Transverse colon (tissue), 4 donors: ENCODE results near the gene FCGBP. TPM values are rescaled to one million over a fixed set of nuclear protein-coding genes. Genes with fewer than 3 reads are reported as not detected.
"Not testable (repeated sequence)": the region's sequence is repeated elsewhere in the genome, so short reads cannot be mapped to it uniquely, and the experiment has no call there.

Experiments used
- DNase-seq: peaks from one replicate; pipeline ENCODE4 v3.0.0-alpha.2; 2019
- H3K27ac ChIP-seq, 4 donors: fragments of 200-600 bp; sonication (generic); 2 replicates each; pipeline ENCODE4 v1.5.1; 2016 to 2018; ENCODE audit warnings: inconsistent platforms in 4 of 4
- H3K27me3 ChIP-seq: fragments of 200-600 bp; sonication (generic); 2 replicates; pipeline ENCODE4 v1.5.1; 2017; ENCODE audit warnings: inconsistent platforms
- H3K36me3 ChIP-seq, 4 donors: fragments of 200-600 bp; sonication (generic); 2 replicates each; pipeline ENCODE4 v1.5.1; 2017 to 2019; ENCODE audit warnings: inconsistent platforms in 4 of 4
- H3K4me1 ChIP-seq, 4 donors: fragments of 200-600 bp; sonication (generic); 2 replicates each; pipeline ENCODE4 v1.5.1; 2017 to 2020; ENCODE audit warnings: inconsistent platforms in 4 of 4
- H3K4me3 ChIP-seq, 4 donors: fragments of 200-600 bp; sonication (generic); 1 replicate in 1 of 4; 2 replicates in 3 of 4; pipeline versions ENCODE4 v1.5.1 to v1.6.1; 2017 to 2019; ENCODE audit warnings: inconsistent platforms in 4 of 4
- H3K9me3 ChIP-seq, 2 donors: fragments of 200-600 bp; sonication (generic); 2 replicates each; pipeline ENCODE4 v1.5.1; 2017 to 2019; ENCODE audit warnings: inconsistent platforms in 2 of 2
- EP300 ChIP-seq: sonication (generic); formaldehyde crosslinking; IDR thresholded peaks from one replicate; pipeline ENCODE4 v1.6.1; 2017; ENCODE audit warnings: antibody characterized with exemption, low read depth
- POLR2A ChIP-seq: fragments of 450-650 bp; IDR thresholded peaks from one replicate; pipeline ENCODE4 v1.6.1; 2016; ENCODE audit warnings: antibody characterized with exemption, mild to moderate bottlenecking, moderate library complexity
- POLR2AphosphoS5 ChIP-seq, 3 donors: sonication (generic); formaldehyde crosslinking; IDR thresholded peaks; one replicate each; pipeline ENCODE4 v1.6.1; 2016; ENCODE audit warnings: antibody characterized with exemption in 3 of 3
- WGBS, 2 donors: methylation state at CpG; one replicate each; pipeline ENCODE4 v1.1.5; 2018; ENCODE audit warnings: low coverage in 1 of 2; 5-methylcytosine and 5-hydroxymethylcytosine counted together
- in situ Hi-C, 4 donors: fragments of 200-750 bp; cut with MboI; loops; one replicate each; pipeline versions ENCODE4 v1.15.0 to v1.15.1; 2017; ENCODE audit warnings: low sequenced_read_pairs in 3 of 4, low pct_ligation_motif_present in 1 of 4, low pct_unique_long_range_greater_than_20kb in 1 of 4
- intact Hi-C: fragments of 100-400 bp; cut with DNase I; formaldehyde crosslinking; loops from one replicate; pipeline ENCODE4 v1.15.1; 2023; ENCODE audit warnings: low total_unique reads
- total RNA-seq, 4 donors: library from RNA; depleted of rRNA; stranded (reverse); fragments of >200 nt; gene quantifications; one replicate each; pipeline ENCODE4 v1.1.0, GENCODE V29; 2016
- TF ChIP-seq, protein P1 (sequence below), 5 experiments: fragments of 200-600 bp in 3 of 5; fragments of 450-650 bp in 2 of 5; sonication (generic) in 3 of 5; IDR thresholded peaks; 1 replicate in 2 of 5; 2 replicates in 3 of 5; pipeline ENCODE4 v1.5.1; 2016 to 2017; ENCODE audit warnings: antibody characterized with exemption in 5 of 5, inconsistent platforms in 3 of 5, mild to moderate bottlenecking in 2 of 5, moderate library complexity in 1 of 5

Gene FCGBP
- total RNA-seq, 4 donors from 2014 or later = 1,603 to 6,178 (median 2,329) TPM

DNA sequence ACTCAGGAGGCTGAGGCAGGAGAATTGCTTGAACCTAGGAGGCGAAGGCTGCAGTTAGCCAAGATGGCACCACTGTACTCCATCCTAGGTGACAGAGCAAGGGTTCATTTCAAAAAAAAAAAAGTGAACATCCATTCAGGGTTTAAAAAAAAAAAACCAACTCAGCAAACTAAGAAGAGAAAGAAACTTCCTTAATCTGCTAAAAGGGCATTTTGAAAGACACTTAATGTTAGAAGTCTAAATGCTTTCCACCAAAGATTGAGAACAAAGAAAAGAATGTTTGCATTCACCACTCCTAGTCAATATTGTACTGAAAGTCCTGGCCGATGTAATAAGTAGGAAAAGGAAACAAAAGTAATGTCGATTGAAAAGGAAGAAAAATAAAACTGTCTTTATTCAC is 29.5 kb upstream of the FCGBP start:
- TF ChIP-seq, protein P1, sequence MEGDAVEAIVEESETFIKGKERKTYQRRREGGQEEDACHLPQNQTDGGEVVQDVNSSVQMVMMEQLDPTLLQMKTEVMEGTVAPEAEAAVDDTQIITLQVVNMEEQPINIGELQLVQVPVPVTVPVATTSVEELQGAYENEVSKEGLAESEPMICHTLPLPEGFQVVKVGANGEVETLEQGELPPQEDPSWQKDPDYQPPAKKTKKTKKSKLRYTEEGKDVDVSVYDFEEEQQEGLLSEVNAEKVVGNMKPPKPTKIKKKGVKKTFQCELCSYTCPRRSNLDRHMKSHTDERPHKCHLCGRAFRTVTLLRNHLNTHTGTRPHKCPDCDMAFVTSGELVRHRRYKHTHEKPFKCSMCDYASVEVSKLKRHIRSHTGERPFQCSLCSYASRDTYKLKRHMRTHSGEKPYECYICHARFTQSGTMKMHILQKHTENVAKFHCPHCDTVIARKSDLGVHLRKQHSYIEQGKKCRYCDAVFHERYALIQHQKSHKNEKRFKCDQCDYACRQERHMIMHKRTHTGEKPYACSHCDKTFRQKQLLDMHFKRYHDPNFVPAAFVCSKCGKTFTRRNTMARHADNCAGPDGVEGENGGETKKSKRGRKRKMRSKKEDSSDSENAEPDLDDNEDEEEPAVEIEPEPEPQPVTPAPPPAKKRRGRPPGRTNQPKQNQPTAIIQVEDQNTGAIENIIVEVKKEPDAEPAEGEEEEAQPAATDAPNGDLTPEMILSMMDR (IDR thresholded peaks at IDR 0.05) = no peak
- no peak for TF ChIP-seq POLR2AphosphoS5 (IDR thresholded peaks at IDR 0.05)
- no peak for TF ChIP-seq POLR2A
- TF ChIP-seq EP300 = no peak
- in situ Hi-C loops (no loop called here), intact Hi-C loops (loop anchor here (10.0 kb wide), 1 partner anchor 169 kb away; no protein-coding TSS in a partner anchor)
- H3K36me3 ChIP-seq = no peaks in the 10 kb centered on the region
- no peaks in the 10 kb centered on the region for H3K27me3 ChIP-seq
- DNase-seq = no peak
- no peak overlapping the region for H3K4me3 ChIP-seq
- no peaks in the 10 kb centered on the region for H3K9me3 ChIP-seq
- 31 to 54% methylated on average over 2 to 3 of the region's 3 CpGs for WGBS, 2 donors
- peaks cover 0 to 12% (median 0%) of the 10 kb centered on the region in 4 donors for H3K4me1 ChIP-seq
- H3K27ac ChIP-seq = no peak overlapping the region

DNA sequence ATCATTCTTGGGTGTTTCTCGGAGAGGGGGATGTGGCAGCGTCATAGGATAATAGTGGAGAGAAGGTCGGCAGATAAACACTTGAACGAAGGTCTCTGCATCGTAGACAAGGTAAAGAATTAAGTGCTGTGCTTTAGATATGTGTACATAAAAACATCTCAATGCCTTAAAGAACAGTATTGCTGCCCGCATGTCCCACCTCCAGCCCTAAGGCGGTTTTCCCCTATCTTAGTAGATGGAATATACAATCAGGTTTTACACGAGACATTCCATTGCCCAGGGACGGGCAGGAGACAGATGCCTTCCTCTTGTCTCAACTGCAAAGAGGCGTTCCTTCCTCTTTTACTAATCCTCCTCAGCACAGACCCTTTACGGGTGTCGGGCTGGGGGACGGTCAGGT is 25.0 kb upstream of the FCGBP start:
- intact Hi-C loops, H3K27me3 ChIP-seq, H3K27ac ChIP-seq, DNase-seq, in situ Hi-C loops, H3K36me3 ChIP-seq, H3K4me3 ChIP-seq, H3K9me3 ChIP-seq: not testable (repeated sequence)
- H3K4me1 ChIP-seq = peaks cover 0 to 10% (median 0%) of the 10 kb centered on the region in 4 donors
- 62 to 80% methylated on average over 7 to 13 of the region's 13 CpGs for WGBS, 2 donors

DNA sequence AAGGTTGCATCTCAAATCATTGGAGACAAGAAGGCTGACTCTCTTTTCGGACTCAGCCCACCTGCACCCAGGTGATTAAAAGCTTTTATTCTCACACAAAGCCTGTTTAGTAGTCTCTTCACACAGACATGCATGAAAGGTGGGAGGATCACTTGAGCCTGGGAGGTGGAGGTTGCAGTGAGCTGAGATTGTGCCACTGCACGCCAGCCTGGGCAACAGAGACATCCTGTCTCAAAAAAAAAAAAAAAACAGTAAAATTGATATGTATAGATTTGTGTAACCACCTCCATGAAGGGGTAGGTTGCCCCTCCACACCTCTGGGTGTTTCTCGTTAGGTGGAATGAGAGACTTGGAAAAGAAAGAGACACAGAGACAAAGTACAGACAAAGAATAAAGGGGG is 24.5 kb upstream of the FCGBP start:
- H3K27ac ChIP-seq, in situ Hi-C loops, H3K4me1 ChIP-seq, DNase-seq, H3K9me3 ChIP-seq, H3K27me3 ChIP-seq, intact Hi-C loops, H3K4me3 ChIP-seq, H3K36me3 ChIP-seq: not testable (repeated sequence)
- 83 to 88% methylated on average over 2 to 3 of the region's 3 CpGs for WGBS, 2 donors

DNA sequence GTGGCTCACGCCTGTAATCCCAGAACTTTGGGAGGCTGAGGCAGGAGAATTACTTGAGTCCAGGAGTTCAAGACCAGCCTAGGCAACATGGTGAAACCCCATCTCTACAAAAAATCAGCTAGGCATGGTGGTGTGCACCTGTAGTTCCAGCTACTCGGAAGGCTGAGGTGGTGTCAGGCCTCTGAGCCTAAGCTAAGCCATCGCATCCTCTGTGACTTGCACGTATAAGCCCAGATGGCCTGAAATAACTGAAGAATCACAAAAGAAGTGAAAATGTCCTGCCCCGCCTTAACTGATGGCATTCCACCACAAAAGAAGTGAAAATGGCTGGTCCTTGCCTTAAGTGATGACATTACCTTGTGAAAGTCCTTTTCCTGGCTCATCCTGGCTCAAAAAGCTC is 23.5 kb upstream of the FCGBP start:
- H3K9me3 ChIP-seq, intact Hi-C loops, in situ Hi-C loops: not testable (repeated sequence)

DNA sequence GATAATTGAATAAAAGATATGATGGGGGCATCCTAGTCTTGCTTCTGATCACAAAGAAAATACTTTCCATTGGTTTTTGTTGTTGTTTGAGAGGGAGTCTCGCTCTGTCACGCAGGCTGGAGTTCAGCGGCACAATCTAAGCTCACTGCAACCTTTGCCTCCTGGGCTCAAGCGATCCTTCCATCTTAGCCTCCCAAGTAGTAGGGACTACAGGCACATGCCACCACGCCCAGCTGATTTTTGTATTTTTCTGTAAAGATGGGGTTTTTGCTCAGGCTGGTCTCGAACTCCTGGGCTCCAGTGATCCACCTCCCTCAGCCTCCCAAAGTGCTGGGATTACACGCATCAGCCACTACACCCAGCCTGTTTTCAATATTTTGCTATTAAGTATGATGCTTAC is 19.5 kb upstream of the FCGBP start:
- intact Hi-C loops (no loop called here), in situ Hi-C loops (no loop called here)
- no peak for DNase-seq
- 84 to 100% methylated on average over 1 to 7 of the region's 7 CpGs for WGBS, 2 donors
- TF ChIP-seq POLR2A = no peak
- no peak for TF ChIP-seq POLR2AphosphoS5 (IDR thresholded peaks at IDR 0.05)
- no peak for TF ChIP-seq EP300
- TF ChIP-seq, protein P1 (IDR thresholded peaks at IDR 0.05) = no peak
- Histone ChIP-seq H3K9me3 (no peaks in the 10 kb centered on the region), H3K4me3 (no peak overlapping the region), H3K36me3 (no peaks in the 10 kb centered on the region), H3K27me3 (no peaks in the 10 kb centered on the region), H3K27ac (no peak overlapping the region), H3K4me1 (peaks cover 0 to 12% (median 3%) of the 10 kb centered on the region in 4 donors)

More for the DNA sequence above, 23.5 kb upstream of the FCGBP start:
- H3K4me3 ChIP-seq, H3K4me1 ChIP-seq, DNase-seq, H3K27ac ChIP-seq, H3K27me3 ChIP-seq, H3K36me3 ChIP-seq: not testable (repeated sequence)
- WGBS, 2 donors = 93 to 97% methylated on average over 3 to 5 of the region's 5 CpGs

DNA sequence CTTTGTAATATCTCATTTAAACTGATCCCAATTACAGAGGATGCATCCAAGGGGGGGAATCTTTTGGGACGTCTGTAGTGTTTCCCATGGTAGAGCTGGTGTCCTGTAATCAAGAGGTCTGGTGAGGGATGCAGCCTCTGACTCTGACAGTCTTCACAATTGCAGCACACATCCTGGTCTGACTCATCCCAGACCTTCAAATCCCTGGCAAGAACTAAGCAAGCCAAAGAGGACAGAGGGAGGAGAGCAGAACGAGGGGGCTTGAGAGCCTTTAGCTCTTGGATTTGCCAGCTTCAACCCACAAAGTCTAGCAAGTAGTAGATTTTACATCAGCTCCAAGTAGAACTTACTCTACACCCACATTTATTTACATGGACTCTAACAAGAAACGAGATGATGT is 17.3 kb upstream of the FCGBP start:
- TF ChIP-seq, protein P1 (IDR thresholded peaks at IDR 0.05) = no peak
- TF ChIP-seq EP300 (no peak), POLR2AphosphoS5 (IDR thresholded peaks at IDR 0.05) (no peak), POLR2A (no peak)
- Histone ChIP-seq H3K27me3 (peaks cover 5% of the 10 kb centered on the region), H3K9me3 (no peaks in the 10 kb centered on the region), H3K4me3 (no peak overlapping the region), H3K27ac (peak overlapping the region in 1 of 4 donors; percentile 0), H3K36me3 (no peaks in the 10 kb centered on the region), H3K4me1 (peaks cover 0 to 12% (median 3%) of the 10 kb centered on the region in 4 donors)
- in situ Hi-C loops (no loop called here), intact Hi-C loops (no loop called here)
- WGBS, 2 donors = 40 to 44% methylated on average over 1 to 3 of the region's 3 CpGs
- no peak for DNase-seq
